ENCODE data around the gene NEIL1.

NEIL1 gene

DNA sequence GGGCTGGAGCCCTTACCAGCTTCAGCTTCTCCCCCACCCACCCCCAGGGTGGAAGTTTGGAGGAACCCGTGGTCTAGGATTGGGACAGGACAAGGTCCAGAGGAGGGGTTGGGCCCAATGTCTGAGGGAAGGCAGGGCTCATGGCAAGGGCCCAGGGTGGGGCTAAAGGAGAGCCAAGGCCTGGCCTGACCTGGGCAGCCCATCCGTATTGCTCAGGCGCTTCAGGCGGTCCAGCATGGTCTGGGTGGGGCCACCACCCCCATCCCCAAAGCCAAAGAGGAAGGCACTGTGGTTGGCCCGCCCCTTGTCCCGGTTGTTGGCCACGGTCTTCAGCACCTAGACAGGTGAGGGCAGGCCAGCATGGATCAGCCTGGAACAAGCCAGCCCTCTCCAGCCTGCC is 14.0 kb downstream of the NEIL1 start:
- peaks cover 8% of the 10 kb centered on the region for H3K4me1 ChIP-seq (ENCODE audit: control insufficient read depth, low read length)
- H3K36me3 ChIP-seq (ENCODE audit: control insufficient read depth, low read length) = peaks cover 11% of the 10 kb centered on the region; the same call in 1 of the 2 replicates
- no peak overlapping the region for H3K27ac ChIP-seq (ENCODE audit: low read depth, low read length)
- no peak for TF ChIP-seq EZH2phosphoT487 (IDR thresholded peaks at IDR 0.05; ENCODE audit: borderline replicate concordance, low read length)
- TF ChIP-seq CTCF (IDR thresholded peaks at IDR 0.05; ENCODE audit: low read depth, low read length, poor library complexity, severe bottlenecking) = no peak
- no peak overlapping the region for H3K4me3 ChIP-seq (ENCODE audit: low read length)
- H3K79me2 ChIP-seq (ENCODE audit: control insufficient read depth, low read length) = no peaks in the 10 kb centered on the region
- no peaks in the 10 kb centered on the region for H3K27me3 ChIP-seq (ENCODE audit: control insufficient read depth, low read length)
- H4K20me1 ChIP-seq (ENCODE audit: control insufficient read depth, insufficient read depth, low read depth, low read length) = no peaks in the 10 kb centered on the region; the same call in 1 of the 2 replicates
- no peak overlapping the region for H3K4me2 ChIP-seq (ENCODE audit: low read length)
- H3K9me3 ChIP-seq (ENCODE audit: control insufficient read depth, insufficient read depth, low read length) = no peaks in the 10 kb centered on the region
- H3F3A ChIP-seq (ENCODE audit: control insufficient read depth, insufficient read depth) = no peaks in the 10 kb centered on the region
- no peaks in the 10 kb centered on the region for H3K9me2 ChIP-seq (replicated peaks; ENCODE audit: control insufficient read depth, low read length)

GRCh38 chr15:75361361-75361988 is 14.6 kb downstream of the NEIL1 start:
- no peaks in the 10 kb centered on the region; the same call in 1 of the 2 replicates for H4K20me1 ChIP-seq (ENCODE audit: control insufficient read depth, insufficient read depth, low read depth, low read length)
- no peak overlapping the region for H3K27ac ChIP-seq (ENCODE audit: low read depth, low read length)
- H3F3A ChIP-seq (ENCODE audit: control insufficient read depth, insufficient read depth) = no peaks in the 10 kb centered on the region
- no peaks in the 10 kb centered on the region for H3K79me2 ChIP-seq (ENCODE audit: control insufficient read depth, low read length)
- H3K27me3 ChIP-seq (ENCODE audit: control insufficient read depth, low read length) = no peaks in the 10 kb centered on the region
- peaks cover 7% of the 10 kb centered on the region; the same call in 1 of the 2 replicates for H3K36me3 ChIP-seq (ENCODE audit: control insufficient read depth, low read length)
- no peak overlapping the region for H3K4me2 ChIP-seq (ENCODE audit: low read length)
- H3K9me3 ChIP-seq (ENCODE audit: control insufficient read depth, insufficient read depth, low read length) = no peaks in the 10 kb centered on the region
- peaks cover 8% of the 10 kb centered on the region for H3K4me1 ChIP-seq (ENCODE audit: control insufficient read depth, low read length)
- H3K9me2 ChIP-seq (replicated peaks; ENCODE audit: control insufficient read depth, low read length) = no peaks in the 10 kb centered on the region
- no peak for TF ChIP-seq CTCF (IDR thresholded peaks at IDR 0.05; ENCODE audit: low read depth, low read length, poor library complexity, severe bottlenecking)
- TF ChIP-seq EZH2phosphoT487 (IDR thresholded peaks at IDR 0.05; ENCODE audit: borderline replicate concordance, low read length) = no peak
- no peak overlapping the region for H3K4me3 ChIP-seq (ENCODE audit: low read length)

DNA sequence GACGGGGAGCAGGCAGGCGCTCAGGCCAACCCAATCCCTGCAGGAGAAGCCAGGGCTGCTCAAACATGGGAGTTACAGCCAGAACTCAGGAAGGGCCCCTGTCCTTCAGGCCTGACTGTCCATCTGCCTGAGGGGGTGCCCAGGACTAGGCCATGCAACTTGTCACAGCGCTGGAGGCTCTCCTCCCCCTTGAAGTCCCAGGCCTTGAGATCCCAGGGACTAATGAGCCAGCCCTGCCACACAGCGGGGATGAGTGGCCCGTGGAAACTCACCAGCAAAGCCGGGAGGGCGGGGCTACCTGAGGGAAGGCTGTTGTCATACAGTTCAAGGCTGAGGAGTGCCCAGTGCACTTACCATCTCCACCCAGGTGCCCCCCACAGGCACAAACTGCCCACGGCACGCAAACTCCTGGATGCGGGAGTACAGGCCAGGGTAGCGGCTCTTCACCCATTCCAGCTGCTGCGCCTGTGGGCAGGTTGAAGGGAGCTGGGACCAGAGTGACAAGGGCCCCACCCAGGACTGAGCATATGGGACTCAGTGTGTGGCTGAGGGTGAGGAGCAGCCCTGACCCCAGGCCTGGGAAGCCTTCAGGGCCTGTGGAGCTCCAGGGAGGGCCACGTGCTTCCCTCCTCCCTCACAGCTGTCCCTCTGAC is 15.3 kb downstream of the NEIL1 start:
- Histone ChIP-seq H4K20me1 (ENCODE audit: control insufficient read depth, insufficient read depth, low read depth, low read length) (no peaks in the 10 kb centered on the region; the same call in 1 of the 2 replicates), H3K9me3 (ENCODE audit: control insufficient read depth, insufficient read depth, low read length) (no peaks in the 10 kb centered on the region), H3K4me2 (ENCODE audit: low read length) (no peak overlapping the region), H3K79me2 (ENCODE audit: control insufficient read depth, low read length) (no peaks in the 10 kb centered on the region), H3K27me3 (ENCODE audit: control insufficient read depth, low read length) (no peaks in the 10 kb centered on the region), H3K9me2 (replicated peaks; ENCODE audit: control insufficient read depth, low read length) (no peaks in the 10 kb centered on the region), H3K4me1 (ENCODE audit: control insufficient read depth, low read length) (peaks cover 13% of the 10 kb centered on the region), H3K4me3 (ENCODE audit: low read length) (no peak overlapping the region), H3F3A (ENCODE audit: control insufficient read depth, insufficient read depth) (no peaks in the 10 kb centered on the region), H3K27ac (ENCODE audit: low read depth, low read length) (no peak overlapping the region), H3K36me3 (ENCODE audit: control insufficient read depth, low read length) (peaks cover 9% of the 10 kb centered on the region)
- TF ChIP-seq EZH2phosphoT487 (IDR thresholded peaks at IDR 0.05; ENCODE audit: borderline replicate concordance, low read length) (no peak), CTCF (IDR thresholded peaks at IDR 0.05; ENCODE audit: low read depth, low read length, poor library complexity, severe bottlenecking) (no peak)

All from DOHH2 (cell line).